ENCODE measurements around the gene ZNF580. TPM values are rescaled to one million over a fixed set of nuclear protein-coding genes. Genes with fewer than 3 reads are reported as not detected.

The ZNF580 gene
- total RNA-seq, 1 donor from 2014 or later, result 30.7 TPM

- intact Hi-C loops (cut with DNase I), result no loop called here
- Histone ChIP-seq H3K27ac (peak overlapping the region; percentile 97), H3K9me3 (no peaks in the 10 kb centered on the region), H3K4me1 (peaks cover 40% of the 10 kb centered on the region), H3K36me3 (peaks cover 4% of the 10 kb centered on the region), H3K4me3 (peak overlapping the region; percentile 81), H3K27me3 (no peaks in the 10 kb centered on the region)
- no peak for TF ChIP-seq CTCF (IDR thresholded peaks at IDR 0.05)
- DNase-seq (peak; percentile 99), ATAC-seq (peak; percentile 84)
Observed at GRCh38 chr19:55654323-55654867, 13.6 kb downstream of the ZNF580 start.

GRCh38 chr19:55654868-55655647, 14.3 kb downstream of the ZNF580 start, which contains the start of gene U2AF2:
Gene U2AF2 (plus strand): TSS chr19:55655035. CDS start chr19:55655105, 70 bp downstream.
- ATAC-seq (peak; percentile 80), DNase-seq (peak; percentile 98)
- Histone ChIP-seq H3K27me3 (no peaks in the 10 kb centered on the region), H3K36me3 (peaks cover 10% of the 10 kb centered on the region), H3K4me3 (peak within 1 kb of the TSS; percentile 81), H3K9me3 (no peaks in the 10 kb centered on the region), H3K27ac (peak within 1 kb of the TSS; percentile 97), H3K4me1 (peaks cover 43% of the 10 kb centered on the region)
- no peak for TF ChIP-seq CTCF (IDR thresholded peaks at IDR 0.05)
- intact Hi-C loops (cut with DNase I), result no loop called here

GRCh38 chr19:55655648-55656040, 14.8 kb downstream of the ZNF580 start:
- Histone ChIP-seq H3K4me3 (peak overlapping the region; percentile 81), H3K36me3 (peaks cover 16% of the 10 kb centered on the region), H3K9me3 (no peaks in the 10 kb centered on the region), H3K27ac (peak overlapping the region; percentile 97), H3K4me1 (peaks cover 44% of the 10 kb centered on the region), H3K27me3 (no peaks in the 10 kb centered on the region)
- ATAC-seq, result no peak
- intact Hi-C loops (cut with DNase I), result no loop called here
- no peak for TF ChIP-seq CTCF (IDR thresholded peaks at IDR 0.05)
- DNase-seq, result no peak

- intact Hi-C loops (cut with DNase I), result no loop called here
- TF ChIP-seq CTCF (IDR thresholded peaks at IDR 0.05), result no peak
- Histone ChIP-seq H3K36me3 (peaks cover 22% of the 10 kb centered on the region), H3K4me3 (peak overlapping the region; percentile 81), H3K9me3 (no peaks in the 10 kb centered on the region), H3K4me1 (peaks cover 44% of the 10 kb centered on the region), H3K27me3 (no peaks in the 10 kb centered on the region), H3K27ac (no peak overlapping the region)
- DNase-seq (no peak), ATAC-seq (no peak)
Observed at GRCh38 chr19:55656552-55656951, 15.8 kb downstream of the ZNF580 start.

- no peak for ATAC-seq
- Histone ChIP-seq H3K36me3 (peaks cover 28% of the 10 kb centered on the region), H3K4me3 (peak overlapping the region; percentile 81), H3K27me3 (no peaks in the 10 kb centered on the region), H3K4me1 (peaks cover 44% of the 10 kb centered on the region), H3K27ac (no peak overlapping the region), H3K9me3 (no peaks in the 10 kb centered on the region)
- no peak for DNase-seq
- no peak for TF ChIP-seq CTCF (IDR thresholded peaks at IDR 0.05)
- intact Hi-C loops (cut with DNase I), result no loop called here
Observed at GRCh38 chr19:55656988-55657747, 16.4 kb downstream of the ZNF580 start.

Measured in upper lobe of right lung (tissue), 1 donor.